Measurements from ENCODE around the gene CPA2.

Gene CPA2

DNA sequence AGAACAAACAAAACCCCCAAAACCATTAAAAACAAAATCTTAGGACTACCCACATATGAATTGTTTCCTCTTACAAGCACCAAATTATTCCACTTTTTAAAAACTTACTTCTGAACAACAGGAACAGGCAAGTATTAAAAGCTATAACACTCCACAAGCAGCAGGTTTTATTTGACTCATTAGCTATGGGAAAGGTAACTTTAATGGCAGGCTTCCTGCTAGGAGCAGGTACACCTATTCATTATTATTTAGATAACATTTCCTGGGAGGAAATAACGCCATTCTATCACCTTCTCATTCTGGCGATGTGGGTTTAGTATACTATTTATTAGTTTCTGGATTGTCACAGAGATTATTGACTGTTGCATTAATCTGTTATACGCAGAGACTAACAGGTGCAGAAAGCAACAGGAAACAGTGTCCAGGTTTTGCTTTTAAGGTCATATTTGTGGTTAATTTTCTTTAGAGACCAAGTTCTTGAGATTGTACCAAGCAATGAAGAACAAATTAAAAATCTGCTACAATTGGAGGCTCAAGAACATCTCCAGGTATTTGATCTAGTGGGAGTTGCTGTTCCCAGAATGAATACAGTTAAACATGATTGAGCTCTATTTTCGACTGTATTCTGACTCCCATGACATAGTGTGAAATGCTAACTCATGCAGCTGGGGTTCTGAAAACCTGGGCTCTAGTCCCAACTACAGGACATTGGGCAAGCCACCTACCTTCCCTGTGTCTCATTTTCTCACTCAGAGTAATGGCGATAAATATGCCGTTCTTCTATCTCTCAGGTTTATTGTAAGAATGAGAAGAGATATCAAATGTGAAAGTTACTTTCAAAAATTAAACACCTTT lies 2.0 kb downstream of the CPA2 start:
- DNase-seq (ENCODE audit: low read depth): no peak
- TF ChIP-seq POLR2A (IDR thresholded peaks at IDR 0.05; ENCODE audit: extremely low read depth, insufficient read length): no peak
- TF ChIP-seq MYC (IDR thresholded peaks at IDR 0.05; ENCODE audit: low read depth, low read length): no peak
- TF ChIP-seq, protein P1, sequence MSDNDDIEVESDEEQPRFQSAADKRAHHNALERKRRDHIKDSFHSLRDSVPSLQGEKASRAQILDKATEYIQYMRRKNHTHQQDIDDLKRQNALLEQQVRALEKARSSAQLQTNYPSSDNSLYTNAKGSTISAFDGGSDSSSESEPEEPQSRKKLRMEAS (IDR thresholded peaks at IDR 0.05; ENCODE audit: low read depth, low read length): no peak
- TF ChIP-seq, protein P2, sequence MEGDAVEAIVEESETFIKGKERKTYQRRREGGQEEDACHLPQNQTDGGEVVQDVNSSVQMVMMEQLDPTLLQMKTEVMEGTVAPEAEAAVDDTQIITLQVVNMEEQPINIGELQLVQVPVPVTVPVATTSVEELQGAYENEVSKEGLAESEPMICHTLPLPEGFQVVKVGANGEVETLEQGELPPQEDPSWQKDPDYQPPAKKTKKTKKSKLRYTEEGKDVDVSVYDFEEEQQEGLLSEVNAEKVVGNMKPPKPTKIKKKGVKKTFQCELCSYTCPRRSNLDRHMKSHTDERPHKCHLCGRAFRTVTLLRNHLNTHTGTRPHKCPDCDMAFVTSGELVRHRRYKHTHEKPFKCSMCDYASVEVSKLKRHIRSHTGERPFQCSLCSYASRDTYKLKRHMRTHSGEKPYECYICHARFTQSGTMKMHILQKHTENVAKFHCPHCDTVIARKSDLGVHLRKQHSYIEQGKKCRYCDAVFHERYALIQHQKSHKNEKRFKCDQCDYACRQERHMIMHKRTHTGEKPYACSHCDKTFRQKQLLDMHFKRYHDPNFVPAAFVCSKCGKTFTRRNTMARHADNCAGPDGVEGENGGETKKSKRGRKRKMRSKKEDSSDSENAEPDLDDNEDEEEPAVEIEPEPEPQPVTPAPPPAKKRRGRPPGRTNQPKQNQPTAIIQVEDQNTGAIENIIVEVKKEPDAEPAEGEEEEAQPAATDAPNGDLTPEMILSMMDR (IDR thresholded peaks at IDR 0.05; ENCODE audit: low read depth, low read length): no peak
- no peak overlapping the region for H3K4me3 ChIP-seq (ENCODE audit: low read depth, low read length)

DNA sequence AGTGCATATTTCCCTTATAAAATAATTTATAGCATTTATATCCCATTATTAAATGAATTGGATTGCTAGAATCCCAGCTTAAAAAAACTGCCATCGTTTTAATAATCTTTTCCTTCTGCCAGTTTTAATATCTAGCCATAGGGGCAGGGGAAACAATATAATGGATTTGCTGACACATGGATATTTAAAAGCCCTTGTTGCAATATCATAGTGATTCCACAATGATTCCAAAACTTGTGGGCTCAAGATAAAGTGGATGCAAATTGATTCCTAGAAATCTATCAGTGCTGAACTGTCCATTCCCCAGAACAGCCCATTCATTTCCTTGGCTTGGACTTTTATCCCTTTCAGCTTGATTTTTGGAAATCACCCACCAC lies 2.6 kb downstream of the CPA2 start:
- no peak overlapping the region for H3K4me3 ChIP-seq (ENCODE audit: low read depth, low read length)
- DNase-seq (ENCODE audit: low read depth): no peak
- TF ChIP-seq POLR2A (IDR thresholded peaks at IDR 0.05; ENCODE audit: extremely low read depth, insufficient read length) (no peak), MYC (IDR thresholded peaks at IDR 0.05; ENCODE audit: low read depth, low read length) (no peak)
- TF ChIP-seq, protein P2 (IDR thresholded peaks at IDR 0.05; ENCODE audit: low read depth, low read length): no peak
- TF ChIP-seq, protein P1 (IDR thresholded peaks at IDR 0.05; ENCODE audit: low read depth, low read length): no peak

DNA sequence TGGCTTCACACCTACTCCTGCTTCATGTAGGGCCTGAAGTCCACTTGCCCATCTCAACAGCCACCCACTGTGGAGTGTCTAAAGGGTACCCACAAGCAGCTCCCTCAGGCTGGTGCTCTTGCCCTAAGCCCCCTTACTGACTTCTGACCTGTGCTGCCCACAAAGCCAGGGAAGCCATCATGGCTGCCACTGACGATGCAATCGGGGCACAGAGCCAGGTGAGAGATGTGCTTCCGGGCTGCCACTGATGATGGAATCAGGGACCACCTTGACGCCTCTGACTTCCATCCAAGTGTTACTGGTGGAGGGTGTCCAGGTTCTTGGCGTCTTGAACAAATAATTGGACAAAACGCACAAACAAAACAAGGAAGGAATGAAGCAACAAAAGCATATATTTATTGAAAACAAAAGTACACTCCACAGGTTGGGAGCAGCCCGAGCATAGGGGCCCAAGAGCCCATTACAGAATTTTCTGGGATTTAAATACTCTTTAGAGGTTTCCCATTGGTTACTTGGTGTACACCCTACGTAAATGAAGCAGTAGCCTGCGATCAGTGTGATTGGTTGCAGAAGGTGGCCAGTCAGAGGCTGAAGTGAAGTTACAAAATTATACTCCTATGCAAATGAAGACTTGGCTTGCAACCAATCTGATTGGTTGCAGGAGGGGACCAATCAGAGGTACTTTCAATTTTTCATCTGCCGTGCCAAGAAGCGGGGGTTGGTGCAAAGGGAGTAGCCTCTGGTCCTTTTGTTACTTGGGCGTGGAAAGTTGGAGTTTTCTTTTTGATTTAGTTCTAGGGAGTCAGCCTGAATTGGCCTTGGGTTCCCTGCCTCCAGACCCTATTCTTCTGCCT lies 4.5 kb downstream of the CPA2 start:
- TF ChIP-seq, protein P2 (IDR thresholded peaks at IDR 0.05; ENCODE audit: low read depth, low read length): no peak
- TF ChIP-seq, protein P1 (IDR thresholded peaks at IDR 0.05; ENCODE audit: low read depth, low read length): no peak
- TF ChIP-seq POLR2A (IDR thresholded peaks at IDR 0.05; ENCODE audit: extremely low read depth, insufficient read length) (no peak), MYC (IDR thresholded peaks at IDR 0.05; ENCODE audit: low read depth, low read length) (no peak)
- DNase-seq (ENCODE audit: low read depth): peak; percentile 19

DNA sequence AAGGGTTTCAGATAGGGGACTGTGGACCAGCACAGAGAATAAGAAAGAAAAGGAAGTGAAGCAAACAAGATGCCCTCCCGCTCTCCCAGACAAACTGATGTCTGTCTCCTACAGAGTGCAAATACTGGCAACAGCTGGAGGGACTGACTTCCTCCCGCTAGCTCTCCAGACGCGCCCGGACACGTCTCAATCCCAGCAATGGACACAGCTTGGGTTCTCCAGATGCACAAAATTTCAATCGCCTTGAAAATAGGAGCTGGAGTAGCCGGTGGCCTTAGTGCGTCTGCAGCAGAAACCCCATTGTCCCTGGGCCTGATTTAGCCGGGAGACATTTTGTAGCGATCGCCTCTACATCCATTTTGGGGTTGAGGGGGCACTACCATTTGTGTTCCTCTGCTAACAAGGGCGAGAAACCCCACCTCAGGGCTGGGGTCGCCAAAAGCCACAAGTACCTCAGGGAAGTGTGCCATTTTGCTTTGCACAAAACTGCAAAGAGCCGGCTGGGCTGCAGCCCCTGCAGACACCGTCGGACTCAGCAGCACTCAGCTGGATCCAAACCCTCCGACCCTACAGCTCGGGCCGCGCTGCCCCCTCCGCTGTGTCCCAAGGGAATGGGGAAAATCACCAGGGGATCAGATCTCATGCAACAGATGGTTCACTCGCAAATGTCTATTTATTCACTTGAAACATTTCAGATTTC lies 5.9 kb downstream of the CPA2 start:
- TF ChIP-seq MYC (IDR thresholded peaks at IDR 0.05; ENCODE audit: low read depth, low read length): no peak
- TF ChIP-seq, protein P2 (IDR thresholded peaks at IDR 0.05; ENCODE audit: low read depth, low read length): no peak
- TF ChIP-seq, protein P1 (IDR thresholded peaks at IDR 0.05; ENCODE audit: low read depth, low read length): no peak
- TF ChIP-seq POLR2A (IDR thresholded peaks at IDR 0.05; ENCODE audit: extremely low read depth, insufficient read length): no peak
- peak overlapping the region; percentile 56 for H3K4me3 ChIP-seq (ENCODE audit: low read depth, low read length)
- peak; percentile 46 for DNase-seq (ENCODE audit: low read depth)

More for the DNA sequence above, 4.5 kb downstream of the CPA2 start:
- no peak overlapping the region for H3K4me3 ChIP-seq (ENCODE audit: low read depth, low read length)
